ENCODE results near the gene SMS.

DNA sequence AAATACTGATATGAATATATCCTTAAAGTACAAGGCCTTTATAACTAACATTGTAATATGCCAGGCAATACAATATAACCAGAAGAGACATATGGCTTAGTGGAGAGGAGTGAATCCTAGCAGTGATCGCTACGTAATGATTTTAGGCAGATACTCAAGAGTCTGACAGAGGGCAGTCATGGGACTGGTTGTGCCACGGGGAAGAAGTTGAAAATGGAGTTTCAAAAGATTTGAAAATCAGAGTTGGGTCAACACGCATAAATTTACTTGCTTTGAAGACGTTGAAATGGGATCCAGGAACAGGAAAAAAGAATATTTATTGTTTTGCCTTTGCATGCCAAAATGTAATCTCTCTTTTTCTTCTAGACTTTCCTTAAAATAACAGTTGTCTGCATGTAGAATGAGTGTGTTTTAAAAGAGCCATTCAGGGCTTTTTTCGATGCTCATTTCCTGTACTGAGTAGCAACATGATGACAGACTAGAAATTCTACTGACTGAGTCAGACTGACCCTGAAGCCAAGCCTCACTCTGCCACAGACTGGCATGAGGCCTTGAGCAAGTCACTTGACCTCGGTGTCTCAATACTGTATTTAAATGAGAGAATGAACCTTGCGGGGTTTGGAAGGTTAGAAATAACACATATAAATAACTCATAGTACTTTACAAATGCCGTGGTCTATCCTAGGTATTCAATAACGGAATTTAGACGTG, 8.1 kb upstream of the SMS start:
- TF ChIP-seq POLR2AphosphoS5 (IDR thresholded peaks at IDR 0.05; ENCODE audit: low read depth, low read length) = no peak
- no peak for TF ChIP-seq CTCF (IDR thresholded peaks at IDR 0.05)
- TF ChIP-seq, protein P1, sequence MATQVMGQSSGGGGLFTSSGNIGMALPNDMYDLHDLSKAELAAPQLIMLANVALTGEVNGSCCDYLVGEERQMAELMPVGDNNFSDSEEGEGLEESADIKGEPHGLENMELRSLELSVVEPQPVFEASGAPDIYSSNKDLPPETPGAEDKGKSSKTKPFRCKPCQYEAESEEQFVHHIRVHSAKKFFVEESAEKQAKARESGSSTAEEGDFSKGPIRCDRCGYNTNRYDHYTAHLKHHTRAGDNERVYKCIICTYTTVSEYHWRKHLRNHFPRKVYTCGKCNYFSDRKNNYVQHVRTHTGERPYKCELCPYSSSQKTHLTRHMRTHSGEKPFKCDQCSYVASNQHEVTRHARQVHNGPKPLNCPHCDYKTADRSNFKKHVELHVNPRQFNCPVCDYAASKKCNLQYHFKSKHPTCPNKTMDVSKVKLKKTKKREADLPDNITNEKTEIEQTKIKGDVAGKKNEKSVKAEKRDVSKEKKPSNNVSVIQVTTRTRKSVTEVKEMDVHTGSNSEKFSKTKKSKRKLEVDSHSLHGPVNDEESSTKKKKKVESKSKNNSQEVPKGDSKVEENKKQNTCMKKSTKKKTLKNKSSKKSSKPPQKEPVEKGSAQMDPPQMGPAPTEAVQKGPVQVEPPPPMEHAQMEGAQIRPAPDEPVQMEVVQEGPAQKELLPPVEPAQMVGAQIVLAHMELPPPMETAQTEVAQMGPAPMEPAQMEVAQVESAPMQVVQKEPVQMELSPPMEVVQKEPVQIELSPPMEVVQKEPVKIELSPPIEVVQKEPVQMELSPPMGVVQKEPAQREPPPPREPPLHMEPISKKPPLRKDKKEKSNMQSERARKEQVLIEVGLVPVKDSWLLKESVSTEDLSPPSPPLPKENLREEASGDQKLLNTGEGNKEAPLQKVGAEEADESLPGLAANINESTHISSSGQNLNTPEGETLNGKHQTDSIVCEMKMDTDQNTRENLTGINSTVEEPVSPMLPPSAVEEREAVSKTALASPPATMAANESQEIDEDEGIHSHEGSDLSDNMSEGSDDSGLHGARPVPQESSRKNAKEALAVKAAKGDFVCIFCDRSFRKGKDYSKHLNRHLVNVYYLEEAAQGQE (IDR thresholded peaks at IDR 0.05; ENCODE audit: insufficient read depth in 1 of 2, low read depth in 2 of 2, low read length in 1 of 2) = no peak
